GM21360 (cell line): ENCODE results near the gene CALML5.

ENCODE experiments used
- ATAC-seq: cut with Tn5 transposase; IDR thresholded peaks from one replicate; pipeline ENCODE4 v1.9.1; 2021; ENCODE audit warnings: mild to moderate bottlenecking, moderate library complexity; ENCODE audit not compliant: unreplicated experiment

CALML5 gene

DNA sequence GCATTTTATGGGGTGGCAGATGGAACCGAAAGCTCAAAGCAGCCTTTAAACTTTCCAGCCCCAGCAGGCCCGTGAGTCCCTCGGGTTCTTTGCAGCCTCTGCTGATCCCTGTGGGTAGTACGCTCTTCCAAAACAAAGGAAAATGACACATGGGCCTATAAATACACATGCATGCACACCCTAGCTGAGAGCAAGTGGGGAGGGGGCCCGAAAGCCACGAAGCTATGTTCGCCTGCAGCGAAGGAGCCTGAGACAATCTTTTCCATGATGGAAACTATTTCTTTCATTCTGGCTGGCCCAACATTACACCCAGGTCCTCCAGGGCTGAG is 32.2 kb downstream of the CALML5 start:
- no peak for ATAC-seq

GRCh38 chr10:5466451-5467206 is 32.7 kb downstream of the CALML5 start:
- no peak for ATAC-seq

DNA sequence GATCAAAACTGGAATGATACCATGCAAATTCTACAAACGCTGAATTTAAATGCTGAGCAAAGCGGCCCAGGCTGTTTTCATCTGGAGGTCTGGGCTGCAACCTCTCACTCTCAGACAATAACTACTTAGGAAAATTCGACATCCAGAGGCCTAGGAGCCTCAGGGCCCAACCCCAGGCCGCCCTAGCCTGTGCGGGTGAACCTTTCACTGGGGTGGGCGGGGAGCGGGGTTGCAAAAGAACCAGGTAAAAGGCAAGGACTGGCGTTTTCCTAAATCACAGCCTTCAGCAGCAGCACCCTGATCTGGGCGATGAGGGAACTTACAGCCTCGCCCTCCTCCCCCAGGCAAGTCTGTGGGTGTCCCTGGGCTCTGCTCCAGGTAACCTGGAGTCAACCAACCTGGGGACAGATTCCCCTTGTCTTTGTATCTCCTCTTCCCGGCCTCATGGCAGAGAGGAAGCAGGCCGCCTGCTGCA is 33.4 kb downstream of the CALML5 start:
- ATAC-seq = no peak

DNA sequence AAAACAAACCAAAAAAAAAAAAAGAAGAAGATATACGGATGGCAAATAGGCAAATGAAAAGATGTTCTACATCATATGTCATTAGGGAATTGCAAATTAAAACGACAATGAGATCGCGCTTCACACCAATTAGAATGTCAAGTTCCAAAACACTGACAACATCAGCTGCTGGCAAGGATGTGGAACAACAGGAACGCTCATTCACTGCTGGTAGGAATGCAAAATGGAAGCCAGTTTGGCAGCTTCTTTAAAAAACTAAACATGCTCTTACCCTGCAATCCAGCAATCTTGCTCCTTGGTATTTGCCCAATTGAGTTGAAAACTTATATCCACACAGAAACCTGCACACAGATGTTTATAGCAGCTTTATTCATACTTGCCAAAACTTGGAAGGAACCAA is 34.8 kb downstream of the CALML5 start:
- no peak for ATAC-seq

- no peak for ATAC-seq
Observed at GRCh38 chr10:5462841-5463293, 36.5 kb downstream of the CALML5 start.

- no peak for ATAC-seq
Observed at GRCh38 chr10:5461914-5462840, 37.2 kb downstream of the CALML5 start.

- ATAC-seq = no peak
Observed at GRCh38 chr10:5461203-5461588, 38.2 kb downstream of the CALML5 start.

GRCh38 chr10:5460468-5461202 is 38.7 kb downstream of the CALML5 start:
- no peak for ATAC-seq

DNA sequence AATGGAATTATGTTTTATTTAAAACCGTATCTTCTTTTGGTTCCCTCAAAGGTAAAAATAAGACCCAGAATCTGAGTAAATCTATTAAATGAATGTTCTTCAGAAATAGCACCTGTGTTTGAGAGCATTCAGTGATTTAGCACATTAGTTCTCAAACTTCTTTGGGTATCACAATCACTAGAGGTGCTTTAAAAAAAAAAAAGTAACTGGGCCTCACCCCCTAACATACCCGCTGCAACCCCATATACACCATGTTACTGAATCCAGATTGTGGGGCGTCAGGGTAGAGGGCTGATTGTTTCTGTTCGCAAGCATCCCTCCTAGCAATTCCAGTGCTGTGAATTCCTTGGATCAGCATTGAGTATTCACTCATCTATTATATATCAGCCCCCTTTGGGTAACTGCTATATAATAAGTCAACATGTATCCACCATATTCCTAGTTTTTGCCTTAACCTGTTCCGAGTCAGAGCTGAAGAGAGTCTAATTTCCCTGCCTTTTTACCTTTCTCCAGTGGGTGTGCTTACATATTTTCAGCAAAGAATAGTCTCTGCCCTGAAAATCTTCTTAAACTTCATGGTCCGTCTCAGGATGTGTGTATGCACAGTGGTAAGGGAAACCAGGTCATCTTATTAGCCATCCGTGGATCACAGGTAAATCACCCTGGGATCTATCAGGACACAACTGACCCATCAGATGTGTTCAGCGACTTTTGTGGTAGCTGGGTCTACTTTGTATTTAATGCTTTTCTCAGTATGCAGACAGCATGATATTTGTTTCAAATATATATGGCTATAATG is 40.2 kb downstream of the CALML5 start:
- no peak for ATAC-seq

DNA sequence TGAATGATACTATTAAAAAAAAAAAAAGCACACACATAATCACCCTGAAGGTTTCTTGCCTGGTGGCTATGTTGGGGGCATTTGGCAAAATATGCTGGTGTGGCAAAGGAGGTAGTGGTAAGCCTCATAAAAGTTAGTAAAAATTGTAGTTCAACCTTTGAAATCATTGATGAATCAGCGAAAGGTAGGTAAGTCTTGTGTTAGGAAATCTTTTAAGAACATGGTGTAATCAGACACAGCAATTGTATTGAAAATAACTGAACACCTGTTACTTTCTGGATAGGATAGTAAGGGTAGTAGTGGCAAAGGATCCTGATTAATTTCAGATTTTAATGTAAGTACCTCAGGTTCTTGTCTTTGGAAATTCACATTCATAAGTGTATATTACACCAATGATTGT is 40.9 kb downstream of the CALML5 start:
- no peak for ATAC-seq

GRCh38 chr10:5457741-5458140 is 41.6 kb downstream of the CALML5 start:
- ATAC-seq = no peak

GRCh38 chr10:5456563-5456962 is 42.8 kb downstream of the CALML5 start:
- ATAC-seq = no peak

- no peak for ATAC-seq
Observed at GRCh38 chr10:5453749-5454489, 45.5 kb downstream of the CALML5 start.

GRCh38 chr10:5450605-5451384 is 48.6 kb downstream of the CALML5 start:
- ATAC-seq = no peak

GRCh38 chr10:5449823-5450222 is 49.5 kb downstream of the CALML5 start:
- ATAC-seq = no peak

DNA sequence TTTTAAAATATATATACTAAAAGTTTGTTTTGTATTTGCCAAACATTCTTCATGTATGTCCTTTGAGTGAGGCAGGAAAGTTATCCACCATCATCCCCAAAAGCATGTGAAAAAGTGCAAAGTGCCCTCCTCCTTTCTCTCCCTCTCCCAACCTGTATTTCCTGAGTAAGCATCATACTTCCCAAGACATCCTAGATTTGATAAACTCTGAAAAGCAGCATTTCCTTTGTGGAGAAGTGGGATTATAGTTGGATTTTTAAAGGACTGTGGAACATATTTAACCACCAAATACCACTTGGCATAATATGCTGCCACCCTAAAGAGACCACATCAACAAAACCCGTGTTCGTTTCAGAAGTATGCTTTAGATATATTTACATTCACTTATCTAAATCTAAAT is 50.1 kb downstream of the CALML5 start:
- ATAC-seq = no peak
